DOHH2 (cell line): ENCODE results near the gene PAQR5.

Source experiments
- CTCF ChIP-seq: fragments of 200-600 bp; sonication (generic); IDR thresholded peaks from one replicate; pipeline ENCODE4 v1.5.1; 2014; ENCODE audit warnings: antibody characterized with exemption, mild to moderate bottlenecking, low read depth, low read length; ENCODE audit not compliant: poor library complexity, severe bottlenecking
- EZH2phosphoT487 ChIP-seq: fragments of 200-600 bp; sonication (generic); IDR thresholded peaks from 2 replicates; pipeline ENCODE4 v1.6.1; 2017; ENCODE audit warnings: borderline replicate concordance, mild to moderate bottlenecking, antibody characterized with exemption, low read length, moderate library complexity, mixed read lengths

GRCh38 chr15:69253156-69253555 lies 45.6 kb upstream of the PAQR5 start:
- TF ChIP-seq CTCF (no peak), EZH2phosphoT487 (no peak)
